PC-3 (cell line): ENCODE data around the gene RIPOR3.

Experiments
- CTCF ChIP-seq: fragments of 300-600 bp; sonication (generic); conservative IDR thresholded peaks from 2 replicates; pipeline ENCODE4 v1.5.1; 2017; ENCODE audit warnings: antibody characterized with exemption, low read depth, mild to moderate bottlenecking, low read length
- EZH2phosphoT487 ChIP-seq: fragments of 300-600 bp; sonication (generic); IDR thresholded peaks from 2 replicates; pipeline ENCODE4 v1.6.1; 2018; ENCODE audit warnings: mild to moderate bottlenecking, antibody characterized with exemption, low read length, borderline replicate concordance

GRCh38 chr20:50711113-50711825 is 19.9 kb upstream of the RIPOR3 start:
- TF ChIP-seq EZH2phosphoT487 = no peak
- no peak for TF ChIP-seq CTCF
